22Rv1 (cell line): ENCODE results near the gene AJM1.

Experiments used
- H3K27ac ChIP-seq: fragments of 450-650 bp; 2 replicates; pipeline ENCODE4 v1.5.1; 2017
- ZFX ChIP-seq: fragments of 450-650 bp; IDR thresholded peaks from 2 replicates; pipeline ENCODE4 v1.6.1; 2017; ENCODE audit warnings: antibody characterized with exemption, borderline replicate concordance
- TF ChIP-seq, protein P1 (sequence below): fragments of 450-650 bp; IDR thresholded peaks from 2 replicates; pipeline ENCODE4 v1.5.1; 2017; ENCODE audit warnings: mild to moderate bottlenecking

Gene AJM1

DNA sequence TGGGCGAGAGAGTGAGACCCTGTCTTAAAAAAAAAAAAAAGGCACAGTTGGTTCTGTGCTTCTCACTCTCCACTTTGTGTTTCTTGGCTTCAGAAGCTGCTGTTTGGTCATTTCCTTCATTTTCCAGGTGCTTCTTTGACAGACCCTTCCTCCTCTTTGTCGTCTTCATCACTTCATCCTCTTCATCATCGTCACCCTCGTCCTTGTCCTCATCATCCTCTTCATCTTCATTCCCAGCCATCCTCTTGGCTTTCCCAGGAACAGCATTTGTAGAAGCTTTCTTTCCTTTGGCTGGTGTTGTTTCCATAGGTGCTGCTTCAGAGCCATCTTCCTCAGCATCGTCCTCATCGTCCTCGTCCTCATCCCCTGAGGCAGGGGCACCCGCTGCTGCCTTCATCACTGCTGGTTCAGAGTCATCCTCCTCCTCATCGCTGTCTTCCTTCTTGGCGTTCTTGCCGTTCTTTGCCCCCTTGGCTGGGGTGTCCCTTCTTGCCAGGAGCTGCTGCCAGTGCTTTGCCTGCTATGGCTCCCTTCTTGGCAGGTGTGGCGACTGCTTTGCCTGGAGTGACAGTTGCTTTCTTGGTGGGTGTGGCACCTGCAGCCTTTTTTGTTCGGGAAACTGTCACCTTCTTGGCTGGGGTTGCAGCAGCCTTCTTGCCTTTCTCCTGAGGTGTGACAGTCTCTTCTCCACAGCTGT lies 27.4 kb upstream of the AJM1 start:
- TF ChIP-seq, protein P1, sequence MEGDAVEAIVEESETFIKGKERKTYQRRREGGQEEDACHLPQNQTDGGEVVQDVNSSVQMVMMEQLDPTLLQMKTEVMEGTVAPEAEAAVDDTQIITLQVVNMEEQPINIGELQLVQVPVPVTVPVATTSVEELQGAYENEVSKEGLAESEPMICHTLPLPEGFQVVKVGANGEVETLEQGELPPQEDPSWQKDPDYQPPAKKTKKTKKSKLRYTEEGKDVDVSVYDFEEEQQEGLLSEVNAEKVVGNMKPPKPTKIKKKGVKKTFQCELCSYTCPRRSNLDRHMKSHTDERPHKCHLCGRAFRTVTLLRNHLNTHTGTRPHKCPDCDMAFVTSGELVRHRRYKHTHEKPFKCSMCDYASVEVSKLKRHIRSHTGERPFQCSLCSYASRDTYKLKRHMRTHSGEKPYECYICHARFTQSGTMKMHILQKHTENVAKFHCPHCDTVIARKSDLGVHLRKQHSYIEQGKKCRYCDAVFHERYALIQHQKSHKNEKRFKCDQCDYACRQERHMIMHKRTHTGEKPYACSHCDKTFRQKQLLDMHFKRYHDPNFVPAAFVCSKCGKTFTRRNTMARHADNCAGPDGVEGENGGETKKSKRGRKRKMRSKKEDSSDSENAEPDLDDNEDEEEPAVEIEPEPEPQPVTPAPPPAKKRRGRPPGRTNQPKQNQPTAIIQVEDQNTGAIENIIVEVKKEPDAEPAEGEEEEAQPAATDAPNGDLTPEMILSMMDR: no peak
- TF ChIP-seq ZFX: no peak
- H3K27ac ChIP-seq: no peak overlapping the region

DNA sequence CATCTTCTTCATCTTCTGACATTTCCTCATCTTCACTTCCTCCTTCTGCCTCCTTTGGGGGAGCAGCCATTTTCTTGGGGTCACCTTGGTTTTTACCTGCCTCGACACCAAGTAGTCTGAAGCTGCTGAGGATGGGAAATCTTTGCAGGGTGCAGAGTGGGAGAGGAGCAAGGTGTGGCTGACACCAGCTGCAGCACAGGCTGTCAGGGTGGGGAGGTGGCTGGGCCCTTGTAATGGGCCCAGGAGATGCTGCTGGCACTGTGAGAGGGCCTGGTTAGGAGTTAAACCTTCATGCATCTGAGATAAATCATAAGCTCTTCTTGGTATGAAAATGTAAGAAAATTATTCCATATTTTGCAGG lies 26.9 kb upstream of the AJM1 start:
- TF ChIP-seq, protein P1: no peak
- TF ChIP-seq ZFX: no peak
- H3K27ac ChIP-seq: no peak overlapping the region

DNA sequence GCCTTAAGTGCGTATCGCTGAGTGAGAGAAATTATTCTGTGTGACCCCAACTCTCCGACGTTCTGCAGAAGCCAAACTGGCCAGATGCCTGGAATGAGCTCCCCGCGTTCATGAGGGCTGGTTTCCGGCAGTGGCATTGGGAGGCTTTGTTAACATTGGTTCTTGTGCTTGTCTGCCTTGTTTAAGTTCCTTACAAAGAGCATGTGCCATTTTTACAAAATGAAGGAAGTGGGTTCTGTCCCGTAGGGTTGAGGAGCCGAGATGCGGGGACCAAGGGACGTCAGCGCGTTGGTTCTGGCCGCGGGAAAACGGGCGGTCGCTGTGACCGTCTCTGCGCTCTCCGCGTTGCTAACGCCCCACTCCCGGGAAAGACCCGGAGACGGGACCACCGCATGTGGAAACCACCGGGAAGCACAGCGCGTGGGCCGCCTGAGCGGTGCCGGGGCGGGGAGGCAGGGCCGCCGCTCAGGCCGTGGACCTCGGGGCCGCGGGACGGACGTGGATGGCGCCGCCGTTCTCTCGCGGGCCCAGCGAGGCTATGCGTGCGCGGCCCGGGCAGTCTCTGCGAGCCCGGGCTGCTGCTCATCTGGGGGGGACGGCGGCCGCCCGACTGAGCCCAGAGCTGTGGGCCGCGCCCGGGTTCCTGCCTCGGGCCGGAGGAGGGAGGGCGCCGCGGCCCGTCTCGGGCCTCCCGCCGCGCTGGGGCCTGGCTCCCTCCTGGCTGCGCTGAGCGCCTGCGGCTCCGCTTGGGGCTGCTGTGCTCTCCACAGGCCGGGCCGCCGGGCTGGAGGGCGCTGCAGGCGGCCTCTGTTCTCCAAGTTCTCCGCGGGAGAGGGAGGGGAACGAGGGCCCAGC lies 21.1 kb upstream of the AJM1 start:
- H3K27ac ChIP-seq: no peak overlapping the region
- TF ChIP-seq, protein P1: no peak
- TF ChIP-seq ZFX: no peak

DNA sequence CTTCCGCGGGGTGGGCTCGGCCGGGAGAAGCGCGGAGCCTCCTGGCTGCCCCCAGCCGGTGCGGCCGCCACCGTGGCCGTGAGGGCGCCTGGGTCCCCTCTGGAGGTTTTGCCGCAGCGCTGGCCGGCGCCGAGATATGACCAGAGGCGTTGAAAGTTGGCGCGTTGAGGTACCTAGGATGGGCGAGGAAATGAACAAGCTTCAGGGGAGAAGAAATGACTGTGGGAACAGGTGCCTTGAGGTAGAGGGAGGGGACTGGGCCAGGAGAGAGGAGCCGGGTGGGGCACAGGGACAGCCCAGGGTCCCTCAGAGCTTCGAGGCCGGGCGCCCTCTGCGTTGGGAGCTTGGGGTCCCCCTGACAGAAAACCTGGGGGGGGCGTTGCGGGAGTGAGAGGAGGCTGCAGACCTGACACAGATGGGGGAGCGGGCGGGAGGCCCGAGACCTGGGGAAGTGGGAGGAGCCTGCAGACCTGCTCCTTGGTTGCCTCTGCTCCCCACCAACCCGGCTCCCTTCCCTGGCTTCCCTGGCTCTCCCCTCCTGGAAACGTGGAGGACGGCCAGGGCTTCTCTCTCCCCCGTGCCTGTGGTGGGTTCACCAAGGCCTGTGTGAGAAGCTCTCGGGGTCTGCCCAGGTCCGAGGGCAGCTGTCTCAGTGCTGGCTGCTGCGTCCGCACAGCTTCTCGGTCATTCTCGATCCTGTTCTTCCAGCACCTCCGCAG lies 20.3 kb upstream of the AJM1 start:
- TF ChIP-seq ZFX: no peak
- TF ChIP-seq, protein P1: no peak
- H3K27ac ChIP-seq: no peak overlapping the region

DNA sequence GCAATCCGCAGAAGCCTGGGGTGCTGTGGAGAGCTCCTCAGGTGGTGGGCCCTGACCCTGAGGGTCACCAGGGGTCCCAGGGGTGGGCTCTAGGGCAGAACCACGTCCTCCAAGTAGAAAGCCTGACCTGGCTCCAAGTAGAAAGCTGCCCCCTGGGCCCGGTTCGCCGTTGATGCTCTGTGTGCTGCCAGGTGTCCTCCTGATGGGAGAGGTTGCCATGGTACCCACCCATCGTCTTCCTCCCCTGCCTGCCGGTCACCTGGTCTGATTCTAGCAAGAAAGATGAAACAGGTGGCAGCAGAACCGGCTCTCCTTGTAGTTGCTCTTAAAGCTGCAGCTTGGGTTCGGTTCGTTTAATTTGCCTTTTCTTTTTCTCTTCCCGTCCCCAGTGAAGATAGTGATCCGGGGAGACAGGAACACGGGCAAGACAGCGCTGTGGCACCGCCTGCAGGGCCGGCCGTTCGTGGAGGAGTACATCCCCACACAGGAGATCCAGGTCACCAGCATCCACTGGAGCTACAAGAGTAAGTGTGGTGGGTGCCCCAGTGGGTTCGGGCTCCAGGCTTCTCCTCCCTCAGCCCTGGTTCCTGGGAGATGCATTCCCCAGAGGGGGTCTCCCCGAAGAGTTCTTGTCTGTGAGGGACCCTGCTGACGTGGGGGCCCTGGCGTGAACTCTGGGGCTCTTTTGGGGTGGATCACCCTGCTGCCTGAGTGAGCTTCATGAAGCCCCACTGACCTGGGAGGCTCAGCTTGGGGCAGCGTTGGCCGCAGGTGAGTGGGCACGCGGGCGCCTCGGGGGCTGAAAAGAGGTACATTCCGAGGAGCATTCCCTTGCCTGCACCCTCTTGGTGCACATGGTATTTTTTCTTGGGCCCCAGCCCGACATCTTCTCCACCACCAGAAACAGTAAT lies 18.9 kb upstream of the AJM1 start:
- H3K27ac ChIP-seq: no peak overlapping the region
- no peak for TF ChIP-seq ZFX
- TF ChIP-seq, protein P1: no peak

DNA sequence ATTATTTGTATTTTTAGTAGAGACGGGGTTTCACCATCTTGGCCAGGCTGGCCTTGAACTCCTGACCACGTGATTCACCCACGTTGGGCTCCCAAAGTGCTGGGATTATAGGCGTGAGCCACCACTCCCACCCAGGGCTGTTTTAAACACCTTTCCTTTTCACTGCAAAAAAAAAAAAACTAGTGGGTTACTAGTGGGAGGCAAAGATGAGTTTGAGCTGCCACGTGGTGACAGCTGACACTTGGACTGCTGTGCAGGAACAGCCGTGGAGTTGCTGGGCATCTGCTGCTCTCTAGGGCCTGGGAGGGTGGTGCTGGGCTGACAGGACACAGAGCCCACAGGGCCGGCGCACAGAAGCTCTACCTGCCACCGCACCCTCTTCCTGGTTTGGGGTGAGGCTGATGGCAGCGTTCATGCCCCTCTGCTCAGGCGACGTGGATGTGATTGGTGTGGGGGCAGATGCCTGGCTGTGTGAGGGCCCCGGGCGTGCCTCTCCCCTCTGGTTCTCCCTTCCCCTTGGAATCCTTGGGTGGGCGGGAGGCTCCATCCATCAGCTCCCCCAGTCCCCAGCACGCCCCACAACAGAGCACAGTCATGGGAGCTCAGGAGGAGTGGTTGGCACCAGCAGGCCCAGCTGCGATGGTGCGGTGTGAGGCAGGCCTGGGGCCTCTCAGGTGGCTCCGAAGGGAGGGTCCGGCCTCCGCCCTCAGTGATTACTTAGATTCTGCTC lies 17.6 kb upstream of the AJM1 start:
- no peak for TF ChIP-seq ZFX
- TF ChIP-seq, protein P1: no peak
- no peak overlapping the region for H3K27ac ChIP-seq
